Ishikawa (cell line): ENCODE data around the gene SLCO2B1.

Experiments used
- CEBPB ChIP-seq: IDR thresholded peaks from 2 replicates; pipeline ENCODE4 v1.6.1; 2012
- CREB1 ChIP-seq: IDR thresholded peaks from 2 replicates; pipeline ENCODE4 v1.6.1; 2012; ENCODE audit warnings: low read depth
- EGR1 ChIP-seq: IDR thresholded peaks from 2 replicates; pipeline ENCODE4 v1.6.1; 2012
- EP300 ChIP-seq: IDR thresholded peaks from 2 replicates; pipeline ENCODE4 v1.6.1; 2012; ENCODE audit warnings: borderline replicate concordance
- FOXM1 ChIP-seq: IDR thresholded peaks from 2 replicates; pipeline ENCODE4 v1.6.1; 2012; ENCODE audit warnings: low read depth, borderline replicate concordance
- NFIC ChIP-seq: IDR thresholded peaks from 2 replicates; pipeline ENCODE4 v1.6.1; 2012
- RAD21 ChIP-seq: IDR thresholded peaks from 2 replicates; pipeline ENCODE4 v1.6.1; 2012; ENCODE audit warnings: low read depth
- REST ChIP-seq: IDR thresholded peaks from 2 replicates; pipeline ENCODE4 v1.6.1; 2012; ENCODE audit warnings: low read depth, mild to moderate bottlenecking
- TAF1 ChIP-seq: IDR thresholded peaks from 2 replicates; pipeline ENCODE4 v1.6.1; 2012; ENCODE audit warnings: low read depth, mild to moderate bottlenecking
- TCF12 ChIP-seq: IDR thresholded peaks from 2 replicates; pipeline ENCODE4 v1.6.1; 2012; ENCODE audit warnings: low read depth
- TEAD4 ChIP-seq: IDR thresholded peaks from 2 replicates; pipeline ENCODE4 v1.6.1; 2012
- YY1 ChIP-seq: IDR thresholded peaks from 2 replicates; pipeline ENCODE4 v1.6.1; 2012; ENCODE audit warnings: low read depth
- ZBTB7A ChIP-seq: IDR thresholded peaks from 2 replicates; pipeline ENCODE4 v1.6.1; 2012; ENCODE audit warnings: low read depth
- TF ChIP-seq, protein P1 (sequence below): IDR thresholded peaks from 2 replicates; pipeline ENCODE4 v1.6.1; 2012
- TF ChIP-seq, protein P2 (sequence below): IDR thresholded peaks from 2 replicates; pipeline ENCODE4 v1.6.1; 2012

SLCO2B1 gene

DNA sequence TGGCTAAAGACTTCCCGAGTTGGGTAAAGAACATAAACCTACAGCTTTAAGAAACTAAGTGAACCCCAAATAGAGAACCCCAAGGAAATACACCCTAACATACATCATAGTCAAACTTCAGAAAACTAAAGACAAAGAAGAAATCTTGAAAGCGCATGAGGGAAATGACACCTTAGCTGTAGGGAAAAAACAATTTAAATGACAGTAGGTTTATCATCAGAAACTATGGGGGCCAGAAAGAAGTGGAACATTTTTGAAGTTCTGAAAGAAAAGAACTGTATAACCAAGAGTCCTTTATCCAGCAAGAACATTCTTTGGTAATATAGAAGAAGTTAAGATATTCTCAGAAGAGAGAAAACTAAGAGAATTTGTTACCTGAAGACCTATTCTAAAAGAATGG is 38.7 kb upstream of the SLCO2B1 start:
- no peak for TF ChIP-seq NFIC

DNA sequence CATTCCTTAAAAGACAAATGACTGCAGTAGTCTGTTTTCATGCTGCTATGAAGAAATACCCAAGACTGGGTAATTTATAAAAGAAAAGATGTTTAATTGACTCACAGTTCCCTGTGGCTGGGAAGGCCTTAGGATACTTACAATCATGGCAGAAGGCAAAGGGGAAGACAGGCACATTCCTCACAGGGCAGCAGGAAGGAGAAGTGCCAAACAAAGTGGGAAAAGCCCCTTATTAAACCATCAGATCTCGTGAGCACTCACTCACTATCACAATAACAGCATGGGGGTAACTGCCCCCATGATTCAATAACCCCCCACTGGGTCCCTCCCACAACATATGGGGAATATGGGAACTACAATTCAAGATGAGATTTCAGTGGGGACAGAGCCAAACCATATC is 37.9 kb upstream of the SLCO2B1 start:
- TF ChIP-seq YY1, result no peak
- no peak for TF ChIP-seq NFIC
- TF ChIP-seq, protein P1, sequence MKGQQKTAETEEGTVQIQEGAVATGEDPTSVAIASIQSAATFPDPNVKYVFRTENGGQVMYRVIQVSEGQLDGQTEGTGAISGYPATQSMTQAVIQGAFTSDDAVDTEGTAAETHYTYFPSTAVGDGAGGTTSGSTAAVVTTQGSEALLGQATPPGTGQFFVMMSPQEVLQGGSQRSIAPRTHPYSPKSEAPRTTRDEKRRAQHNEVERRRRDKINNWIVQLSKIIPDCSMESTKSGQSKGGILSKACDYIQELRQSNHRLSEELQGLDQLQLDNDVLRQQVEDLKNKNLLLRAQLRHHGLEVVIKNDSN, result no peak
- TF ChIP-seq EP300, result no peak
- TF ChIP-seq CREB1, result no peak
- no peak for TF ChIP-seq FOXM1
- TF ChIP-seq REST, result no peak
- TF ChIP-seq ZBTB7A, result no peak
- no peak for TF ChIP-seq CEBPB
- TF ChIP-seq TCF12, result no peak
- TF ChIP-seq RAD21, result no peak
- TF ChIP-seq, protein P2, sequence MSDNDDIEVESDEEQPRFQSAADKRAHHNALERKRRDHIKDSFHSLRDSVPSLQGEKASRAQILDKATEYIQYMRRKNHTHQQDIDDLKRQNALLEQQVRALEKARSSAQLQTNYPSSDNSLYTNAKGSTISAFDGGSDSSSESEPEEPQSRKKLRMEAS, result no peak
- no peak for TF ChIP-seq TEAD4
- no peak for TF ChIP-seq EGR1

- TF ChIP-seq EGR1 (no peak), FOXM1 (no peak), REST (no peak), TAF1 (no peak), RAD21 (no peak), CEBPB (no peak), TCF12 (no peak), NFIC (no peak), TEAD4 (no peak)
- TF ChIP-seq, protein P2, result no peak
- TF ChIP-seq, protein P1, result no peak
Measured at GRCh38 chr11:75114465-75114864, 36.4 kb upstream of the SLCO2B1 start.

DNA sequence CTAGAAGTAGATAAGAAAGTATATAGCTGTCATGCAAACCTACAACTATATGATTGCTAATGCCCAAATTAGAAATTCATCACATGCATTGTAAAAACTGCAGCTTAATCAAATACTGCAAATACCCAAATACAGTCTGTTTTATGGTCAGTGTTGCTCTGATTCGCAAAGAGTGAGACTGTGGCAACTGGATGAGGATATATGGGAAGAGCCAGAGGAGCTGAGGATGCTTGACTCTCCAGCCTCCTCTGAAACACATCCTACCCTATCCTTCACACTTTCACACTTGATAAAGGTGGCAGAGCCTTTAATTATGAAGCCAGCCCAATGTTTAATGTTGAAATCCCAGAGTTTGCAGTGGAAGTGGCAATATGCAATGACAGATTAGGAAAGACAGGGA is 32.3 kb upstream of the SLCO2B1 start:
- no peak for TF ChIP-seq TEAD4
- no peak for TF ChIP-seq EGR1
- TF ChIP-seq TCF12, result no peak
- TF ChIP-seq REST, result no peak
- TF ChIP-seq, protein P1, result no peak
- no peak for TF ChIP-seq RAD21
- no peak for TF ChIP-seq EP300
- TF ChIP-seq ZBTB7A, result no peak
- no peak for TF ChIP-seq TAF1
- no peak for TF ChIP-seq CREB1
- TF ChIP-seq YY1, result no peak
- TF ChIP-seq NFIC, result no peak
- TF ChIP-seq, protein P2, result no peak
- TF ChIP-seq CEBPB, result no peak
- no peak for TF ChIP-seq FOXM1
